K562 (cell line): ENCODE data around the gene CCDC85A.

Source experiments
- C11orf30 ChIP-seq: fragments of 450-650 bp; IDR thresholded peaks from 2 replicates; pipeline ENCODE4 v1.6.1; 2016; ENCODE audit warnings: low read depth, mild to moderate bottlenecking
- EP400 ChIP-seq: fragments of 450-650 bp; IDR thresholded peaks from 2 replicates; pipeline ENCODE4 v1.6.1; 2017; ENCODE audit warnings: antibody characterized with exemption, mild to moderate bottlenecking, moderate library complexity
- ESRRA ChIP-seq: fragments of 450-650 bp; IDR thresholded peaks from 2 replicates; pipeline ENCODE4 v1.6.1; 2014; ENCODE audit warnings: low read depth, mild to moderate bottlenecking, moderate library complexity, borderline replicate concordance
- MED1 ChIP-seq: sonication (generic); formaldehyde crosslinking; IDR thresholded peaks from 2 replicates; pipeline ENCODE4 v1.8.1; 2023; ENCODE audit warnings: missing genetic modification reagents, borderline replicate concordance
- SIN3A ChIP-seq, 2 experiments: fragments of 150-350 bp in 1 of 2; IDR thresholded peaks; 2 replicates each; pipeline ENCODE4 v1.6.1; 2011 to 2016; ENCODE audit warnings: borderline replicate concordance in 2 of 2, low read depth in 2 of 2, low read length in 2 of 2, mild to moderate bottlenecking in 2 of 2, moderate library complexity in 2 of 2; ENCODE audit not compliant: control insufficient read depth in 1 of 2
- USF2 ChIP-seq: sonication (generic); formaldehyde crosslinking; IDR thresholded peaks from 2 replicates; pipeline ENCODE4 v1.5.0; 2020; ENCODE audit warnings: missing genetic modification reagents
- XRCC4 ChIP-seq: IDR thresholded peaks from one replicate; pipeline ENCODE4 v1.6.1; 2011; ENCODE audit not compliant: insufficient read depth, insufficient read length; ENCODE audit errors: extremely low read depth
- ZNF3 ChIP-seq: fragments of 250-450 bp; sonication (Bioruptor Pico); IDR thresholded peaks from 2 replicates; pipeline ENCODE4 v1.5.0; 2021; ENCODE audit warnings: mild to moderate bottlenecking, moderate library complexity
- TF ChIP-seq, protein P1 (sequence below): fragments of 450-650 bp; IDR thresholded peaks from 2 replicates; pipeline ENCODE4 v1.6.1; 2016; ENCODE audit warnings: low read depth
- TF ChIP-seq, protein P2 (sequence below), 2 experiments: fragments of 450-650 bp in 1 of 2; sonication (generic) in 1 of 2; formaldehyde crosslinking in 1 of 2; IDR thresholded peaks in 1 of 2; conservative IDR thresholded peaks in 1 of 2; 2 replicates each; pipeline versions ENCODE4 v1.6.1 to v1.8.1; 2016 to 2023; ENCODE audit warnings: mild to moderate bottlenecking in 2 of 2, moderate library complexity in 2 of 2, inconsistent platforms in 1 of 2, missing genetic modification reagents in 1 of 2
- TF ChIP-seq, protein P3 (sequence below): conservative IDR thresholded peaks from 2 replicates; pipeline ENCODE4 v1.6.1; 2011; ENCODE audit warnings: low read depth, mild to moderate bottlenecking, low read length; ENCODE audit not compliant: control insufficient read depth

GRCh38 chr2:56240210-56240609 is 56.4 kb downstream of the CCDC85A start:
- TF ChIP-seq EP400 (no peak), USF2 (CRISPR knock-in tag) (no peak), ESRRA (no peak), MED1 (CRISPR knock-in tag) (no peak), C11orf30 (no peak), XRCC4 (no peak), ZNF3 (no peak), SIN3A (IDR thresholded peaks at IDR 0.05; ENCODE audit: borderline replicate concordance in 2 of 2, control insufficient read depth in 1 of 2, low read depth in 2 of 2, low read length in 2 of 2) (no peak)
- TF ChIP-seq, protein P1, sequence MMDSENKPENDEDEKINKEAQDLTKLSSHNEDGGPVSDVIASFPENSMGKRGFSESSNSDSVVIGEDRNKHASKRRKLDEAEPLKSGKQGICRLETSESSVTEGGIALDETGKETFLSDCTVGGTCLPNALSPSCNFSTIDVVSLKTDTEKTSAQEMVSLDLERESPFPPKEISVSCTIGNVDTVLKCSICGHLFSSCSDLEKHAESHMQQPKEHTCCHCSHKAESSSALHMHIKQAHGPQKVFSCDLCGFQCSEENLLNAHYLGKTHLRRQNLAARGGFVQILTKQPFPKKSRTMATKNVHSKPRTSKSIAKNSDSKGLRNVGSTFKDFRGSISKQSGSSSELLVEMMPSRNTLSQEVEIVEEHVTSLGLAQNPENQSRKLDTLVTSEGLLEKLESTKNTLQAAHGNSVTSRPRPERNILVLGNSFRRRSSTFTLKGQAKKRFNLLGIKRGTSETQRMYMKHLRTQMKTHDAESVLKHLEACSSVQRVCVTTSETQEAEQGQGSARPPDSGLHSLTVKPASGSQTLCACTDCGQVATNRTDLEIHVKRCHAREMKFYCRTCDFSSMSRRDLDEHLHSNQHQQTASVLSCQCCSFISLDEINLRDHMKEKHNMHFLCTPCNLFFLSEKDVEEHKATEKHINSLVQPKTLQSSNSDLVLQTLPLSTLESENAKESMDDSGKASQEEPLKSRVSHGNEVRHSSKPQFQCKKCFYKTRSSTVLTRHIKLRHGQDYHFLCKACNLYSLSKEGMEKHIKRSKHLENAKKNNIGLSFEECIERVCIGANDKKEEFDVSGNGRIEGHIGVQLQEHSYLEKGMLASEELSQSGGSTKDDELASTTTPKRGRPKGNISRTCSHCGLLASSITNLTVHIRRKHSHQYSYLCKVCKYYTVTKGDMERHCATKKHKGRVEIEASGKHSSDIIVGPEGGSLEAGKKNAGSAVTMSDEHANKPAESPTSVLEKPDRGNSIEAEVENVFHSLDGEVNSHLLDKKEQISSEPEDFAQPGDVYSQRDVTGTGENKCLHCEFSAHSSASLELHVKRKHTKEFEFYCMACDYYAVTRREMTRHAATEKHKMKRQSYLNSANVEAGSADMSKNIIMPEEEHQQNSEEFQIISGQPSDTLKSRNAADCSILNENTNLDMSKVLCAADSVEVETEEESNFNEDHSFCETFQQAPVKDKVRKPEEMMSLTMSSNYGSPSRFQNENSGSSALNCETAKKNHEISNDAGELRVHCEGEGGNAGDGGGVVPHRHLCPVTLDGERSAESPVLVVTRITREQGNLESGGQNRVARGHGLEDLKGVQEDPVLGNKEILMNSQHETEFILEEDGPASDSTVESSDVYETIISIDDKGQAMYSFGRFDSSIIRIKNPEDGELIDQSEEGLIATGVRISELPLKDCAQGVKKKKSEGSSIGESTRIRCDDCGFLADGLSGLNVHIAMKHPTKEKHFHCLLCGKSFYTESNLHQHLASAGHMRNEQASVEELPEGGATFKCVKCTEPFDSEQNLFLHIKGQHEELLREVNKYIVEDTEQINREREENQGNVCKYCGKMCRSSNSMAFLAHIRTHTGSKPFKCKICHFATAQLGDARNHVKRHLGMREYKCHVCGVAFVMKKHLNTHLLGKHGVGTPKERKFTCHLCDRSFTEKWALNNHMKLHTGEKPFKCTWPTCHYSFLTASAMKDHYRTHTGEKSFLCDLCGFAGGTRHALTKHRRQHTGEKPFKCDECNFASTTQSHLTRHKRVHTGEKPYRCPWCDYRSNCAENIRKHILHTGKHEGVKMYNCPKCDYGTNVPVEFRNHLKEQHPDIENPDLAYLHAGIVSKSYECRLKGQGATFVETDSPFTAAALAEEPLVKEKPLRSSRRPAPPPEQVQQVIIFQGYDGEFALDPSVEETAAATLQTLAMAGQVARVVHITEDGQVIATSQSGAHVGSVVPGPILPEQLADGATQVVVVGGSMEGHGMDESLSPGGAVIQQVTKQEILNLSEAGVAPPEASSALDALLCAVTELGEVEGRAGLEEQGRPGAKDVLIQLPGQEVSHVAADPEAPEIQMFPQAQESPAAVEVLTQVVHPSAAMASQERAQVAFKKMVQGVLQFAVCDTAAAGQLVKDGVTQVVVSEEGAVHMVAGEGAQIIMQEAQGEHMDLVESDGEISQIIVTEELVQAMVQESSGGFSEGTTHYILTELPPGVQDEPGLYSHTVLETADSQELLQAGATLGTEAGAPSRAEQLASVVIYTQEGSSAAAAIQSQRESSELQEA: no peak
- TF ChIP-seq, protein P2, sequence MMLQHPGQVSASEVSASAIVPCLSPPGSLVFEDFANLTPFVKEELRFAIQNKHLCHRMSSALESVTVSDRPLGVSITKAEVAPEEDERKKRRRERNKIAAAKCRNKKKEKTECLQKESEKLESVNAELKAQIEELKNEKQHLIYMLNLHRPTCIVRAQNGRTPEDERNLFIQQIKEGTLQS (IDR thresholded peaks at IDR 0.05): no peak
- TF ChIP-seq, protein P2 (CRISPR knock-in tag; conservative IDR thresholded peaks at IDR 0.05): no peak
- TF ChIP-seq, protein P3, sequence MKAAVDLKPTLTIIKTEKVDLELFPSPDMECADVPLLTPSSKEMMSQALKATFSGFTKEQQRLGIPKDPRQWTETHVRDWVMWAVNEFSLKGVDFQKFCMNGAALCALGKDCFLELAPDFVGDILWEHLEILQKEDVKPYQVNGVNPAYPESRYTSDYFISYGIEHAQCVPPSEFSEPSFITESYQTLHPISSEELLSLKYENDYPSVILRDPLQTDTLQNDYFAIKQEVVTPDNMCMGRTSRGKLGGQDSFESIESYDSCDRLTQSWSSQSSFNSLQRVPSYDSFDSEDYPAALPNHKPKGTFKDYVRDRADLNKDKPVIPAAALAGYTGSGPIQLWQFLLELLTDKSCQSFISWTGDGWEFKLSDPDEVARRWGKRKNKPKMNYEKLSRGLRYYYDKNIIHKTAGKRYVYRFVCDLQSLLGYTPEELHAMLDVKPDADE: no peak
